ENCODE data around the gene GPHA2.
A peak's percentile ranks its signal among the peaks of the same experiment; 100 is the strongest.

Gene GPHA2

GRCh38 chr11:64923151-64923661, 12.5 kb downstream of the GPHA2 start:
- Histone ChIP-seq H3K9me3 (ENCODE audit: control insufficient read depth, insufficient read depth, low read length) (no peaks in the 10 kb centered on the region), H3K9ac (ENCODE audit: low read depth, low read length) (no peak overlapping the region), H3K36me3 (ENCODE audit: insufficient read depth, low read length) (no peaks in the 10 kb centered on the region), H3K4me1 (ENCODE audit: insufficient read depth, low read length) (no peaks in the 10 kb centered on the region; the same call in 1 of the 2 replicates)

GRCh38 chr11:64921384-64921783, 14.3 kb downstream of the GPHA2 start:
- Histone ChIP-seq H3K4me1 (ENCODE audit: insufficient read depth, low read length) (no peaks in the 10 kb centered on the region; the same call in 1 of the 2 replicates), H3K36me3 (ENCODE audit: insufficient read depth, low read length) (no peaks in the 10 kb centered on the region), H3K9ac (ENCODE audit: low read depth, low read length) (no peak overlapping the region), H3K9me3 (ENCODE audit: control insufficient read depth, insufficient read depth, low read length) (no peaks in the 10 kb centered on the region)

- Histone ChIP-seq H3K4me1 (ENCODE audit: insufficient read depth, low read length) (no peaks in the 10 kb centered on the region; the same call in 1 of the 2 replicates), H3K9me3 (ENCODE audit: control insufficient read depth, insufficient read depth, low read length) (no peaks in the 10 kb centered on the region), H3K36me3 (ENCODE audit: insufficient read depth, low read length) (no peaks in the 10 kb centered on the region), H3K9ac (ENCODE audit: low read depth, low read length) (no peak overlapping the region)
Measured at GRCh38 chr11:64920124-64920523, 15.6 kb downstream of the GPHA2 start.

DNA sequence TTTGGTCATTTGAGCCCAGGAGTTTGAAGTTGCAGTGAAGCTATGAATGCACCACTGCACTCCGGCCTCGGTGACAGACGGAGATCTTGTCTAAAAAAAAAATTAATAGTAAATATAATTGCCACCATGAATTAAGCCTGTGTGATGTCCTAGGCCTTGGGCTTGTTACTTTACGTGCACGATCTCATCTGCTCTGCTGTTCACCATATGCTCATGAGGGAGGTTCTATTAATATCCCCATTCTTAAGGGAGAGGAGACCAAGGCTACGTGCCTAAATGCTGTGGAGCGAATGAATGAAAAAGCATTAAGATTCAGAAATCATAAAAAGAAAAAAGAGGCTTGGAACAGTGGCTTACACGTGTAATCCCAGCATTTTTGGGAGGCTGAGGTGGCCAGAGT, 16.1 kb downstream of the GPHA2 start:
- Histone ChIP-seq H3K9ac (ENCODE audit: low read depth, low read length) (no peak overlapping the region), H3K4me1 (ENCODE audit: insufficient read depth, low read length) (no peaks in the 10 kb centered on the region; the same call in 1 of the 2 replicates), H3K36me3 (ENCODE audit: insufficient read depth, low read length) (no peaks in the 10 kb centered on the region), H3K9me3 (ENCODE audit: control insufficient read depth, insufficient read depth, low read length) (no peaks in the 10 kb centered on the region)

DNA sequence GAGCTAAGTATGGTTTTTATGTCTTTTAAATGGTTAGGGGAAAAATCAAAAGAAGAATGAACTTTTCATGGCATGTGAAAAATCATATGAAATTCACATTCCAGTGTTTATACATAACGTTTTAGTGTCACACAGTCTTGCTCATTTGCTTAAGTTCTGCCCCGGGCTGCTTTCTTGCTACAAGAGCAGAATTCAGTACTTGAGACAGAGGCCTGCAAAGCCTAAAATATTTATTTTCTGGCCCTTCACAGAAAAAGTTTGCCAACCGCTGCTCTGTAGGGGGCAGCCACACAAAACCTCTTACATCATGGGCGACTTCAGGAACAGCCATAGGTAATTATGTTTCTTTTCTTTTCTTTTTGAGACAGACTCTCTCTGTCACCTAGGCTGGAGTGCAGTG, 17.7 kb downstream of the GPHA2 start:
- H3K9ac ChIP-seq (ENCODE audit: low read depth, low read length), result peak overlapping the region; percentile 52
- no peaks in the 10 kb centered on the region for H3K4me1 ChIP-seq (ENCODE audit: insufficient read depth, low read length)
- H3K36me3 ChIP-seq (ENCODE audit: insufficient read depth, low read length), result no peaks in the 10 kb centered on the region
- no peaks in the 10 kb centered on the region for H3K9me3 ChIP-seq (ENCODE audit: control insufficient read depth, insufficient read depth, low read length)

DNA sequence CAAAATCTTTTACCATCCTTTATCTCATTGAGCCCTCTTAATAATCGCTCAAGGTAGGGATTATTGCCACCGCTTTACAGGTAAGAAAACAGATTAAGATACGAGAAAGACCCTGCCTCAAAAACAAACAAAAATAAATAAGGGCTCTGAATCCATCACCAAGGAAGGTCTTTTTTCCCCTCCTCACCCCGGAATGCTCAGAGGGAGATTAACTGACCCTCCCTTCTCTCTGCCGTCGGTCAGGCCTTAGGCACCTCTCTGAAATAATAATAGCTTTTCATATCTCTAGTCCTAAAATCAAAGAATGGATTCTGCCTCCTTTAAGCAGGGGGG, 18.1 kb downstream of the GPHA2 start:
- no peaks in the 10 kb centered on the region for H3K9me3 ChIP-seq (ENCODE audit: control insufficient read depth, insufficient read depth, low read length)
- H3K4me1 ChIP-seq (ENCODE audit: insufficient read depth, low read length), result no peaks in the 10 kb centered on the region
- no peaks in the 10 kb centered on the region for H3K36me3 ChIP-seq (ENCODE audit: insufficient read depth, low read length)
- H3K9ac ChIP-seq (ENCODE audit: low read depth, low read length), result peak overlapping the region; percentile 52

- Histone ChIP-seq H3K4me1 (ENCODE audit: insufficient read depth, low read length) (no peaks in the 10 kb centered on the region), H3K36me3 (ENCODE audit: insufficient read depth, low read length) (no peaks in the 10 kb centered on the region)
Measured at GRCh38 chr11:64916775-64917662, 18.7 kb downstream of the GPHA2 start, which contains the start of gene ATG2A. ATG2A (minus strand) TSS chr11:64917209; CDS start chr11:64917135, 74 bp downstream.

GRCh38 chr11:64916040-64916774, 19.5 kb downstream of the GPHA2 start:
- H3K4me1 ChIP-seq (ENCODE audit: insufficient read depth, low read length), result no peaks in the 10 kb centered on the region
- no peaks in the 10 kb centered on the region for H3K36me3 ChIP-seq (ENCODE audit: insufficient read depth, low read length)
- H3K9ac ChIP-seq (ENCODE audit: low read depth, low read length), result peak overlapping the region; percentile 91
- H3K9me3 ChIP-seq (ENCODE audit: control insufficient read depth, insufficient read depth, low read length), result no peaks in the 10 kb centered on the region

More at GRCh38 chr11:64916775-64917662, 18.7 kb downstream of the GPHA2 start, which contains the start of gene ATG2A:
- Histone ChIP-seq H3K9me3 (ENCODE audit: control insufficient read depth, insufficient read depth, low read length) (no peaks in the 10 kb centered on the region), H3K9ac (ENCODE audit: low read depth, low read length) (peak within 1 kb of the TSS; percentile 91)

GRCh38 chr11:64915376-64915887, 20.3 kb downstream of the GPHA2 start:
- Histone ChIP-seq H3K9ac (ENCODE audit: low read depth, low read length) (no peak overlapping the region), H3K36me3 (ENCODE audit: insufficient read depth, low read length) (no peaks in the 10 kb centered on the region), H3K9me3 (ENCODE audit: control insufficient read depth, insufficient read depth, low read length) (no peaks in the 10 kb centered on the region), H3K4me1 (ENCODE audit: insufficient read depth, low read length) (no peaks in the 10 kb centered on the region)

DNA sequence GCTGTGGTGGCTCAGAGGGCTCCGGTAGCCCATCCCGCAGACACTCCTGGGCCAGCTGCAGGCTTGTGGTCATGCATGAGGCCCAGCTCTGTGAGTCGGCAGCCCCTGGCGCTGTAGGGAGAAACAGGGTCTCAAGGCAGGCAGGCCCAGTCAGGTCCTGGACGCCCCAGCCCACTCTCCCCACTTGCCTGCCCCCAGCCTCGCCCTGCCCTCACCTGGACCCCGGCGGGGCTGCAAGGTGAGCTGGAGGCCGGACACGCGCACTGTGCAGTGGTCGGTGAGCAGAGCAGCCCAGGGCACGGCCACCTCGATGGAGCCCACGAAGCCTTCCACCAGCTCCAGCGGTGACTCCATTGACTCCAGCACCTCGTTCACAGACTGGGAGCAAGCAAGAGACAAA, 21.6 kb downstream of the GPHA2 start:
- H3K4me1 ChIP-seq (ENCODE audit: insufficient read depth, low read length), result no peaks in the 10 kb centered on the region
- H3K9ac ChIP-seq (ENCODE audit: low read depth, low read length), result no peak overlapping the region
- no peaks in the 10 kb centered on the region for H3K9me3 ChIP-seq (ENCODE audit: control insufficient read depth, insufficient read depth, low read length)
- H3K36me3 ChIP-seq (ENCODE audit: insufficient read depth, low read length), result no peaks in the 10 kb centered on the region

GRCh38 chr11:64913171-64913727, 22.4 kb downstream of the GPHA2 start:
- Histone ChIP-seq H3K9me3 (ENCODE audit: control insufficient read depth, insufficient read depth, low read length) (no peaks in the 10 kb centered on the region), H3K9ac (ENCODE audit: low read depth, low read length) (no peak overlapping the region), H3K36me3 (ENCODE audit: insufficient read depth, low read length) (no peaks in the 10 kb centered on the region), H3K4me1 (ENCODE audit: insufficient read depth, low read length) (no peaks in the 10 kb centered on the region)

DNA sequence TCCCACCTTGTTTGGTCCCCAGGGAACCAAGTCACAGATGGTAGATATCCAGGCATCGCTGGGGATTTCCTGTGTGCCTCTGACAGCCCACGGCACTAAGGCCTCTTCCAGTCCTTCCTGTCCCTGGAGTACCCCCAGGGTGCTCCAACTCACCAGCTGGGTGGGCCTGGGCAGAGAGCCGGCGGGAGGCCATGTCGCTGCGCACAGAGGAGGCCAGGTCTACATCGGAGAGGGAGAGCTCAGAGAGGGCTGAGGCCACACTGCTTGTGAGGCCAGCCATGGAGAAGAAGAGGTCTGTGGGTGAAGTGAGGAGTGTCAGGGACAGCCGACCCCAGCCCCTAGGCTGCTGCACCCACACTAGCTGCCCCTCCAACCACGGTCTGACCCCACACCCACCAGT, 24.0 kb downstream of the GPHA2 start:
- no peaks in the 10 kb centered on the region for H3K9me3 ChIP-seq (ENCODE audit: control insufficient read depth, insufficient read depth, low read length)
- no peak overlapping the region for H3K9ac ChIP-seq (ENCODE audit: low read depth, low read length)
- no peaks in the 10 kb centered on the region for H3K4me1 ChIP-seq (ENCODE audit: insufficient read depth, low read length)
- H3K36me3 ChIP-seq (ENCODE audit: insufficient read depth, low read length), result no peaks in the 10 kb centered on the region

DNA sequence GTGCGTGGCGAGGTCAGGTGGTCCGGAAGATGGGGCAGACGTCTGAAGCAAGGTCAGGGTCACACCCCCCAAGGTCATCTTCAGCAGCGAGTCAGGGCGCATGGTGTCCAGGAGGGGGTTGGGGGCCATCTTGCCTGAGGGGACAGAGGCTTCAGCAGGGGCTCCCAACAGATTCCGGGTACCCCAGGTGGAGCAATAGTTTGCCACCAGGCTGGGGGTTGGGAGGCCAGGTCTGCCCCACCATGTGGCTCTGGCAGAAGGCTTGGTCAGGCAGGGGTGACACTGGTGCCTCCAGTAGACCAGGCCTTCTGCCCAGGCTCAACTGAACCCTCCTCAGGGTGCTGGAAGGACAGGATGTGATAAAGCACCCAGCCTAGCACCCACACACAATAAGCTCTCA, 24.6 kb downstream of the GPHA2 start:
- H3K9me3 ChIP-seq (ENCODE audit: control insufficient read depth, insufficient read depth, low read length), result no peaks in the 10 kb centered on the region
- H3K36me3 ChIP-seq (ENCODE audit: insufficient read depth, low read length), result no peaks in the 10 kb centered on the region
- H3K9ac ChIP-seq (ENCODE audit: low read depth, low read length), result no peak overlapping the region
- H3K4me1 ChIP-seq (ENCODE audit: insufficient read depth, low read length), result no peaks in the 10 kb centered on the region

DNA sequence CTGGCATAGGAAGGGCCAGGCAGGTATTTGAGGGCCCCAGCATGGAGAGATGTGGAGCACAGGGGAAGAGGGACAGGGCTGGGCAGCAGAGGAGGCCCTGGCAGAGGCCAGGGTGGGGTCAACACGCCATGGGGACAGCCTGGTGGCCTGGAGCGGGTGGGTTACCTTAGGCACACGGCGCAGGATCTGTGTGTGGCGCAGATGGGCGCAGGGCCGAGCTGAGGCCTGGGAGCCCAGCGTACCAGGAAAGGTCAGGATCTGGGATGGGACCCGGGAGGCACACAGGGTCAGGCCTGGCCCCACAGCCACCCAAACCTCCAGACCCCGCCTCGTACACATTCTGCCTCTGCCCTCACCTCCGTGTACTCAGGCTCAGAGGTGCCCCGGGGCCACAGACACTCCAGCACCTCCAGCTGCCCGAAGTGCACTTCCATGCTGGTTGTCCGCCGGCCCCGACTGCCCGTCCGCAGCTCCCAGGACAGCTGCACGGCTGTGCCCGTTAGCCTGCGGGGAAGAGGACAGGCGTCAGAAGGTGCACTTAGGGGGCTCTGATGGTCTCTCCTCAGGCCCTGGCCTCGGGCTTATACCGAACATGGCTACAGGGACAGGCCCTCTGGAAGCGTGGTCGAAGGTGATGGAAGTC, 25.1 kb downstream of the GPHA2 start:
- no peaks in the 10 kb centered on the region for H3K9me3 ChIP-seq (ENCODE audit: control insufficient read depth, insufficient read depth, low read length)
- H3K4me1 ChIP-seq (ENCODE audit: insufficient read depth, low read length), result no peaks in the 10 kb centered on the region
- no peaks in the 10 kb centered on the region for H3K36me3 ChIP-seq (ENCODE audit: insufficient read depth, low read length)
- H3K9ac ChIP-seq (ENCODE audit: low read depth, low read length), result no peak overlapping the region

Data from ES-I3 (cell line).